Glutamatergic neuron (in vitro differentiated cells): ENCODE results near the gene ARHGEF33. TPM values are rescaled to one million over a fixed set of nuclear protein-coding genes. Genes with fewer than 3 reads are reported as not detected.

Experiments used
- DNase-seq: peaks from one replicate; pipeline ENCODE4 v3.0.0; 2022
- H3K27ac Mint-ChIP-seq: one replicate; pipeline ENCODE4 v1.8.0; 2020; ENCODE audit warnings: mild to moderate bottlenecking, mixed read lengths, inconsistent platforms; ENCODE audit not compliant: unreplicated experiment
- H3K27me3 Mint-ChIP-seq: one replicate; pipeline ENCODE4 v1.8.0; 2020; ENCODE audit warnings: mild to moderate bottlenecking, moderate library complexity, mixed read lengths, inconsistent platforms; ENCODE audit not compliant: unreplicated experiment
- H3K36me3 Mint-ChIP-seq: one replicate; pipeline ENCODE4 v1.8.0; 2020; ENCODE audit warnings: mild to moderate bottlenecking, mixed read lengths, inconsistent platforms; ENCODE audit not compliant: unreplicated experiment
- H3K4me1 Mint-ChIP-seq: one replicate; pipeline ENCODE4 v1.8.0; 2020; ENCODE audit warnings: mild to moderate bottlenecking, low read depth, mixed read lengths, inconsistent platforms; ENCODE audit not compliant: unreplicated experiment
- H3K4me3 Mint-ChIP-seq: one replicate; pipeline ENCODE4 v1.8.0; 2020; ENCODE audit warnings: mild to moderate bottlenecking, mixed read lengths, inconsistent platforms; ENCODE audit not compliant: unreplicated experiment
- H3K9me3 Mint-ChIP-seq: one replicate; pipeline ENCODE4 v1.8.0; 2020; ENCODE audit warnings: mild to moderate bottlenecking, moderate library complexity, mixed read lengths, inconsistent platforms; ENCODE audit not compliant: unreplicated experiment
- total RNA-seq: library from RNA; stranded (reverse); fragmentation: NEBNext Ultra II Directional; extraction: Animal tissue kit (Norgen Biotek cat#: 25700); gene quantifications from one replicate; pipeline ENCODE4 v1.2.1, GENCODE V29; 2021; ENCODE audit not compliant: unreplicated experiment
- TF ChIP-seq, protein P1 (sequence below): fragments of 200-600 bp; sonication (generic); IDR thresholded peaks from one replicate; pipeline ENCODE4 v1.5.0; 2021; ENCODE audit not compliant: partially characterized antibody, unreplicated experiment

The ARHGEF33 gene
- total RNA-seq, 1 donor from 2014 or later, result 1.1 TPM

DNA sequence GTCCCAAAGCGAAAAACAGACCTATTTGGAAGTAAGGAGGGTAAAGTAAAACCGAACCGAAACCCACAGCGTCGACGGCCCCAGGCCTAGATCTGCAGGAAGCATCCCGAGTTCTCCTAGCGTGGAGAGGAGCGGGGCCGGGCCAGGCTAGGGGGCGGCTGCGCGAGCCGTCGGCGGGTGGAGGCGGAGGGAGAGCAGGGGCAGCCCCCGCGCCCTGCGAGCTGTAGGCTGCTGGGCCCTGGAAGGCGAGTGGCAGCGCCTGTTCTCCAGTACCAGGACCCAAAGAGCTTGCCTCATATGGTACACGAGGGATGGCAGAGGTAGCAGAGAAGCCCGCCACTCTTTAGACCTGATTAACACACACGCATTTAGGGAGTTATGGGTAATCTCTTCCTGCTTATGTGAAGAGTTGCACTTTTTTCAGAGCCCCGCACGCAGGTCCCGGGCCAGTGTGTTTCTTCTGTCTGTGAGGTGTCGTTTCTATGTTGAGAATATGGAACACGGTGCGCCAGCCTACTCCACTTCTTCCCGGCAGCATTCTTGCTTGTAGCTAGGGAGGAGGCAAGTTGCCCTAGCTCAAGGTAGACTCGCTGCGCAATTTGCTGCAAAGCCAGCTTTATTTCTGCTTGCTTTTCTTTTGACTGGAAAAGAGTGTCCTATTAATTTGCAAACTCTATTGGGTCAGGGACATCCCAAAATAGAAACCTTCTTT lies 71.1 kb downstream of the ARHGEF33 start:
- TF ChIP-seq, protein P1, sequence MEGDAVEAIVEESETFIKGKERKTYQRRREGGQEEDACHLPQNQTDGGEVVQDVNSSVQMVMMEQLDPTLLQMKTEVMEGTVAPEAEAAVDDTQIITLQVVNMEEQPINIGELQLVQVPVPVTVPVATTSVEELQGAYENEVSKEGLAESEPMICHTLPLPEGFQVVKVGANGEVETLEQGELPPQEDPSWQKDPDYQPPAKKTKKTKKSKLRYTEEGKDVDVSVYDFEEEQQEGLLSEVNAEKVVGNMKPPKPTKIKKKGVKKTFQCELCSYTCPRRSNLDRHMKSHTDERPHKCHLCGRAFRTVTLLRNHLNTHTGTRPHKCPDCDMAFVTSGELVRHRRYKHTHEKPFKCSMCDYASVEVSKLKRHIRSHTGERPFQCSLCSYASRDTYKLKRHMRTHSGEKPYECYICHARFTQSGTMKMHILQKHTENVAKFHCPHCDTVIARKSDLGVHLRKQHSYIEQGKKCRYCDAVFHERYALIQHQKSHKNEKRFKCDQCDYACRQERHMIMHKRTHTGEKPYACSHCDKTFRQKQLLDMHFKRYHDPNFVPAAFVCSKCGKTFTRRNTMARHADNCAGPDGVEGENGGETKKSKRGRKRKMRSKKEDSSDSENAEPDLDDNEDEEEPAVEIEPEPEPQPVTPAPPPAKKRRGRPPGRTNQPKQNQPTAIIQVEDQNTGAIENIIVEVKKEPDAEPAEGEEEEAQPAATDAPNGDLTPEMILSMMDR, result no peak
- Mint-ChIP-seq H3K27ac (no peak overlapping the region), H3K27me3 (no peaks in the 10 kb centered on the region), H3K36me3 (peaks cover 10% of the 10 kb centered on the region), H3K4me1 (peaks cover 2% of the 10 kb centered on the region), H3K4me3 (peak overlapping the region; percentile 61), H3K9me3 (peaks cover 2% of the 10 kb centered on the region)
- DNase-seq, result peak; percentile 58

DNA sequence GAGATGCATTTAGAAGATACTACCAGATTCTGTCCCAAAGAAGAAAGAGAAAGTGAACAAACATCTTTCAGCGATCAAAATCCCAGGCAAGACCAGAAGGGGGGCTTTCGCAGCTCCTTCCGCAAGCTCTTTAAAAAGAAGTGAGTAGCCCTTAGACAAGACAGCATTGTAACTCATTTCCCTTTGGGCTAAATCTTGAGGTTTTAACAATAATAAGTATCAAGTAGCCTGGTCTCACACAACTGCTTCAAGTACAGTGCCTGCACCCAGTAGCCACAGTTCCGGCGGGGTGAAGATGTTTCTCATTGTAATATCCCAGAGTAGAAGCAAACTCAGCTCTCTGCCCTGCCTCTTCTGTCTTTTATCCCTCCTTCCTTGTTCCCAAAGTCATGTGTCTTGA lies 76.3 kb downstream of the ARHGEF33 start:
- TF ChIP-seq, protein P1, result no peak
- DNase-seq, result no peak
- Mint-ChIP-seq H3K27ac (no peak overlapping the region), H3K4me3 (no peak overlapping the region), H3K4me1 (no peaks in the 10 kb centered on the region), H3K27me3 (no peaks in the 10 kb centered on the region), H3K36me3 (peaks cover 5% of the 10 kb centered on the region), H3K9me3 (no peaks in the 10 kb centered on the region)

DNA sequence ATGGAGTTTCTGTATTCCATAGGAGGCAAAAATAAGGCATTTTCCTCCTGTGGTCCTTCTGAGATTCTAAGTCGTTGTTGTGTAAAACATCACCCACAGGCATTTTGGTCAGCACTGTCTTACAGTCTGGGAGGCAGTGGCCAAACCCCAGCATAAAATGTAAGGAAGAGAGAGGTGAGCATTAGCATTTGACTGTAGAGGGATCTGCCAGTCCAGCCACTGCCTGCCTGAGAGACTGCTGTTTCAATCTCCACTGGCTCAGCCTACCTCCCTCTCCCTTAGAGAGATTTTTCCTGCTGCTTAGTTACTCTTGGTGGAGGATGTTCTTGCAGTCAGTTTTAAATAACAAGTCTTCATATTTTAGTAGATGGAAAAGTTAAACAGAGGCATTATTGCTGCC lies 77.0 kb downstream of the ARHGEF33 start:
- H3K27ac Mint-ChIP-seq, result no peak overlapping the region
- H3K36me3 Mint-ChIP-seq, result peaks cover 5% of the 10 kb centered on the region
- no peak overlapping the region for H3K4me3 Mint-ChIP-seq
- TF ChIP-seq, protein P1, result no peak
- no peak for DNase-seq
- no peaks in the 10 kb centered on the region for H3K4me1 Mint-ChIP-seq
- H3K9me3 Mint-ChIP-seq, result no peaks in the 10 kb centered on the region
- H3K27me3 Mint-ChIP-seq, result no peaks in the 10 kb centered on the region

DNA sequence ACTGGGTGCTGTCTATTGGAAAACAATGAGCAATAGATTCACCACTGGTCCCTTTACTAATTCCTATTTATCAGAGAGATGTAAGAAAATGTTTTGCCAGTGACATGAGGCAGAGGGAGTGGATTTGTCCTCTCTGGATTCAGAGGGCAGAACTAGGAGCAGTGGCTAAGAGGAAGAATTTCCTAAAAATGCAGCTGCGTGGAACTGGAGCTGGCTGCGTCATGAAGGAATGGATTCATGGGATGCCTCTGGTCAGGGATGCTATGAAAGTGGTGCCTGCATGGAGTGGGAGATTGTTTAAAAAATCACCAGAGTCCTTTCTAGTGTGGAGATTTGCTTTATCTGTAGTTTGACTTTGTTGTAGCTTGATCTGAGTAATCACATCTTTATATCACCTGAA lies 78.3 kb downstream of the ARHGEF33 start:
- no peaks in the 10 kb centered on the region for H3K9me3 Mint-ChIP-seq
- H3K4me1 Mint-ChIP-seq, result no peaks in the 10 kb centered on the region
- H3K27ac Mint-ChIP-seq, result no peak overlapping the region
- TF ChIP-seq, protein P1, result no peak
- H3K27me3 Mint-ChIP-seq, result no peaks in the 10 kb centered on the region
- no peak overlapping the region for H3K4me3 Mint-ChIP-seq
- peaks cover 5% of the 10 kb centered on the region for H3K36me3 Mint-ChIP-seq
- DNase-seq, result no peak

DNA sequence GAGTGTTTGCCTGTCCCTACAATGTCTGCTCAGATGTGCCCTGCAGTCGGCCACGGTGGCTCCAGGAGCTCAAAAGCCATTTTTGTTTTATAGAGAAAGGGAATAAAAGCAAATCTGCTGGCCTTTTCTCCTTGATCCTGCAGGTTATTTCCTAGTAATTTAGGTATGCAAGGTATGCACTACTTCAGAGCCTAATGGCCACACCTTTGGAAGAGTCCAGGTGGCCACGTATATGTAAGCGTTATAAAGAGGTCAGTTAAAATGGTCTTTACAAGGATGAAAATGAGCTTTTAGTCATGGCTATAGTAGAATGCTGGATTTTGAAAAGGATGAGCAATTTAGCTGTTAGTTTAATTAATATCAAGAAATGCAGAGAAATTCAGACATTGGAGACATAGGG lies 81.7 kb downstream of the ARHGEF33 start:
- Mint-ChIP-seq H3K4me1 (no peaks in the 10 kb centered on the region), H3K36me3 (no peaks in the 10 kb centered on the region), H3K27ac (no peak overlapping the region), H3K9me3 (no peaks in the 10 kb centered on the region), H3K27me3 (no peaks in the 10 kb centered on the region), H3K4me3 (no peak overlapping the region)
- no peak for DNase-seq
- TF ChIP-seq, protein P1, result no peak
